Measurements from ENCODE around the gene SPDYE11. TPM values are rescaled to one million over a fixed set of nuclear protein-coding genes. Genes with fewer than 3 reads are reported as not detected.
"Not testable (repeated sequence)": the region's sequence is repeated elsewhere in the genome, so short reads cannot be mapped to it uniquely, and the experiment has no call there.

SPDYE11 gene
- not detected for total RNA-seq

GRCh38 chr7:73057811-73058210 lies at the start of gene SPDYE11:
Gene SPDYE11, minus strand, starts transcription at chr7:73057911. Its CDS starts 1,800 bp downstream, at chr7:73056111.
- POLR2A ChIA-PET; H3K27ac Mint-ChIP-seq; ATAC-seq; H3K27me3 Mint-ChIP-seq; H3K9me3 Mint-ChIP-seq; CTCF ChIA-PET; H3K4me1 Mint-ChIP-seq (ENCODE audit: low read depth); intact Hi-C loops (cut with micrococcal nuclease); H3K4me3 Mint-ChIP-seq; H3K36me3 Mint-ChIP-seq (ENCODE audit: low read depth); DNase-seq: not testable (repeated sequence)

- H3K4me3 Mint-ChIP-seq; CTCF ChIA-PET; H3K4me1 Mint-ChIP-seq (ENCODE audit: low read depth); ATAC-seq; DNase-seq; POLR2A ChIA-PET; H3K27ac Mint-ChIP-seq; H3K36me3 Mint-ChIP-seq (ENCODE audit: low read depth); H3K27me3 Mint-ChIP-seq; intact Hi-C loops (cut with micrococcal nuclease); H3K9me3 Mint-ChIP-seq: not testable (repeated sequence)
Measured at GRCh38 chr7:73085938-73086337, 28.2 kb upstream of the SPDYE11 start, which contains the start of gene SPDYE9. Gene SPDYE9, minus strand, starts transcription at chr7:73086038. Its CDS starts 1,800 bp downstream, at chr7:73084238.

- DNase-seq; intact Hi-C loops (cut with micrococcal nuclease); H3K36me3 Mint-ChIP-seq (ENCODE audit: low read depth); H3K4me3 Mint-ChIP-seq; H3K9me3 Mint-ChIP-seq; POLR2A ChIA-PET; H3K27me3 Mint-ChIP-seq; H3K27ac Mint-ChIP-seq; CTCF ChIA-PET; H3K4me1 Mint-ChIP-seq (ENCODE audit: low read depth); ATAC-seq: not testable (repeated sequence)
Measured at GRCh38 chr7:73029666-73030065, 28.0 kb downstream of the SPDYE11 start, which contains the start of gene SPDYE8. Gene SPDYE8, minus strand, starts transcription at chr7:73029766. Its CDS starts 1,800 bp downstream, at chr7:73027966.

GRCh38 chr7:73006491-73006890 lies 51.2 kb downstream of the SPDYE11 start:
- H3K9me3 Mint-ChIP-seq; H3K36me3 Mint-ChIP-seq (ENCODE audit: low read depth); CTCF ChIA-PET; H3K27ac Mint-ChIP-seq; intact Hi-C loops (cut with micrococcal nuclease); ATAC-seq; H3K27me3 Mint-ChIP-seq; DNase-seq; POLR2A ChIA-PET; H3K4me1 Mint-ChIP-seq (ENCODE audit: low read depth): not testable (repeated sequence)
- H3K4me3 Mint-ChIP-seq = peak overlapping the region; percentile 62

- not testable (repeated sequence) for H3K36me3 Mint-ChIP-seq (ENCODE audit: low read depth)
- H3K27ac Mint-ChIP-seq = peak overlapping the region; percentile 97
Measured at GRCh38 chr7:73005693-73006447, 51.8 kb downstream of the SPDYE11 start.

GRCh38 chr7:73005356-73005692 lies 52.4 kb downstream of the SPDYE11 start:
- H3K36me3 Mint-ChIP-seq (ENCODE audit: low read depth); H3K27me3 Mint-ChIP-seq; intact Hi-C loops (cut with micrococcal nuclease); H3K9me3 Mint-ChIP-seq; H3K4me1 Mint-ChIP-seq (ENCODE audit: low read depth); POLR2A ChIA-PET; CTCF ChIA-PET: not testable (repeated sequence)
- ATAC-seq (peak; percentile 80), DNase-seq (peak; percentile 80)
- Mint-ChIP-seq H3K4me3 (peak overlapping the region; percentile 83), H3K27ac (peak overlapping the region; percentile 97)

More at GRCh38 chr7:73005693-73006447, 51.8 kb downstream of the SPDYE11 start:
- H3K9me3 Mint-ChIP-seq; H3K4me1 Mint-ChIP-seq (ENCODE audit: low read depth); H3K27me3 Mint-ChIP-seq; intact Hi-C loops (cut with micrococcal nuclease); CTCF ChIA-PET; POLR2A ChIA-PET: not testable (repeated sequence)
- ATAC-seq (peak; percentile 87), DNase-seq (peak; percentile 92)
- peak overlapping the region; percentile 83 for H3K4me3 Mint-ChIP-seq

GRCh38 chr7:72997887-72998468 lies 59.7 kb downstream of the SPDYE11 start:
- POLR2A ChIA-PET; DNase-seq; H3K36me3 Mint-ChIP-seq (ENCODE audit: low read depth); H3K9me3 Mint-ChIP-seq; CTCF ChIA-PET; H3K4me1 Mint-ChIP-seq (ENCODE audit: low read depth); intact Hi-C loops (cut with micrococcal nuclease); H3K27ac Mint-ChIP-seq; H3K27me3 Mint-ChIP-seq; H3K4me3 Mint-ChIP-seq; ATAC-seq: not testable (repeated sequence)

Other genes starting within 250 kb of the SPDYE11 start
- gene TYW1B, start 229.7 kb downstream of the SPDYE11 start, total RNA-seq = 1 to 10 TPM; 1.6 to 1.8 TPM
- 10 to 100 TPM; 72.6 to 73.6 TPM for gene POM121, start 132.8 kb downstream of the SPDYE11 start, total RNA-seq
- not detected for gene TRIM74, start 88.4 kb downstream of the SPDYE11 start, total RNA-seq
- not detected for gene SPDYE8, start 28.1 kb downstream of the SPDYE11 start, total RNA-seq
- not detected for gene SPDYE9, start 28.1 kb upstream of the SPDYE11 start, total RNA-seq